ENCODE measurements around the gene P4HB.

Gene P4HB

DNA sequence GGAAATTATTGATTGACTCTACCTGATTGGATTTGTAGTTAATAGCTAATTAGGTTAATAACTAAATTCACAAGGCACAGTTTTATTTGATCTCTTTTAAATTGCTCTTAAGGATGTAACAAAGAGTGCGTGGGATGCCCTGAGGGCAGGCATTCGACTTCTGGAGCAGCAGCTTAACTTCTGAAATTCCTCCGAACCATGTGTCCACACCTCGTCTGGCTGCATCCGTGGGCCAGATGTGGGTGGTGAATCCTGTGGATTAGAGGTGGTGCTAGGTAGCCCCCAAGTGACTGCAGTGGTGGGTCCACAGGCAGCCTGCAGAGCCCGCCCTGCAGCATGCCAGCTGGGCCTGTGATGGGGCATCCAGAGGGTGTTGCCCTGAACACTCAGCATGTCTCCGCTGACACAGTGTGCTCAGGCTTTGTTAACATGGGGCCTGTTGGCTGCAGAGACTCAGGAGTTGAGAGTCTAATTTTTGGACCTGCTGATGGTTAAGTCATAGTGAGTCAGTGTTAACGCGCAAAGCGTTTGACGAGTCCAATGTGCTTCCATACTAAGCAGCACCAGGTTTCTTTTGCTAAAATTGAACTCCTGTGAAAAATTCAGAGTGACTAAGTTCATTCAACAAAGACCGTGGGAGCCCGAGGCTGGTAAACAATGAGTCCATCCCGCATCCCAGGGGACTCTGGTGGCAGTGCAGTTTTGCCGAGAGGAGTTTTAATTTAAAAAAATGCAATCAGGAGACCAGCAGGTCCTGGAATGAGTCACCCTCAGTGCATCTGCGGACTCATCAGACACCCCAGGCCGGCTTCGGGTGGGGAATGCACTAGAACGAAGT, 37.9 kb upstream of the P4HB start:
- no peak for DNase-seq (ENCODE audit: low spot score)

DNA sequence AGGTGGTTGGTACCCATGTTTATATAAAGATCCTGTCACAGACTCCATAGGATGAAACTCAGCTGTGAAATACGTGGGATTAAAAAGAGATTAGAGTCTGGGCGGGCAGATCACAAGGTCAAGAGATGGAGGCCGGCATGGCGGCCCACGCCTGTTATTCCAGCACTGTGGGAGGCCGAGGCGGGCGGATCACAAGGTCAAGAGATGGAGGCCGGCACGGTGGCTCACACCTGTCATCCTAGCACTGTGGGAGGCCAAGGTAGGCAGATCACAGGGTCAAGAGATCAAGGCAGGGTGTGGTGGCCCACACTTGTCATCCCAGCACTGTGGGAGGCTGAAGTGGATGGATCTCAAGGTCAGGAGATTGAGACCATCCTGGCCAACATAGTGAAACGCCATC, 35.1 kb upstream of the P4HB start:
- DNase-seq (ENCODE audit: low spot score): no peak

DNA sequence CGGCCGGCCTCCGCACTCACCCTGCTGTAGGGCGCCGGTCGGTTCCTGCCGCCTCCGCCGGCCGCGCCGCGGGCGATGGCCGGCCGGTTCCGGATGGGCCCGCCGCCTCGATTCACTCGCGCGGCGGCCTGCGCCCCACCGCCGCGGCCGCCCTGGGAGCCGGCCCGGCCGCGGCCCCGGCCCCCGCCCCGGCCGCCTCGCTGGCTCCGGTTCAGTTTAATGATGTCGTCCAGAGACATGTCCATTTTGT, 30.9 kb upstream of the P4HB start:
- DNase-seq (ENCODE audit: low spot score): no peak

DNA sequence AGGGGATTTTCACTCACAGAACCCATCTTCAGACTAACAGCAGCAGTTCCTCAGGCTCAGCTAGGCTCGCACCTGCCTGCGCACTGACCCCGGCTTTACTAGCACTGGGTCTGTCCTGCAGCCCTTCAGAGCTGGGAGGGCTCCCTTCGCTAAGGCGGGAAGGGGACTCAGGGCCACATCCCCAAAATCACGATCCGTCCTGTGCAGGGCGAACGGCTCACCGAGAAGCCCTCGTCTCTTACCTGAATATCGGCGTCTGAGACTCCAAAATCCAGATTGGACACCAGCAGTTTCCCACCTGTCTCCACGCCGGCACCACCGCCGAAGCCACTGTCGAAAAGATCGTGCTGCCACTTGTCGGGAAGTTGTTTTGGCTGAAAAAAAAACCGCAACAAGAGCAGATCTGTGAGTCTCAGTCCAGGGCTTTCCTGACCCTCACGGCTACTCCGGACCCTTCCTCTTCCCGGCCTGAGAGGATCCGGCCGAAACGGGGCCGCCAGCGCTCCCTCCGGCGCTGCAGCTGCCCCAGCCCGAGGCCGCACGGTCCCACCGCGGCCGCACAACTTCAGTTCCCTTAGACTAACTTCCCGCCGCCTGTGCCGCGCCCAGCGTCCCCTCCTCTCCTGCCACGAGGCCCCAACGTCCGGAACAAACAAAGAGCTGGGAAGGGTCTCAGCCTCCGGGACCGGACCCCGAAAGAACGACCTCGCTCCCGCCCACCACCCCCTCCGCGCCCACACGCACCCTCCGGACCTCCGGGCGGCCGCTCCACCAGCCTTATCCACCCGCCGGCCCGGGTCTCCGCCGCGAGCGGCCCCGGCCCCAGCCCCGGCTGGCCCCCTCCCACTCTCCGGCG, 30.3 kb upstream of the P4HB start:
- no peak for DNase-seq (ENCODE audit: low spot score)

DNA sequence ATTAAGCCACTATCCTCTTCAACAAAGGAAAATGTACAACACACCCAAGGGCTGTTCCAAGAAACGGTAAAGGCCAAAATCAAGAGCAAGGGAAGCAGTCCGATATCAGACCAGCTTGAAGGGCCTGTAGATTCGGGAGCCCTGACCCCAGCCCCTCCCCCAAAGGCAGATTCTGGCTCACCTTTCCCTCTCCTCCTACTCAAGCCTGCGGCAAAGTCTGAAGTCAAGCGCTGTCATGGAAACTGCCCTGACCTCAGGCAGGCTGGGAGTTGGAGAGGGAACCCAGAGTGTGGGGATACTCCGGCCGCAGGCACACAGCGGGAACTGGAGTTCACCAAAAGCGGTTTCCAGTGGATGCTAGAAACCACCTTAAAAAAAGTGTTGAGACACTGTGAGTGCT, 29.3 kb upstream of the P4HB start:
- DNase-seq (ENCODE audit: low spot score): no peak

DNA sequence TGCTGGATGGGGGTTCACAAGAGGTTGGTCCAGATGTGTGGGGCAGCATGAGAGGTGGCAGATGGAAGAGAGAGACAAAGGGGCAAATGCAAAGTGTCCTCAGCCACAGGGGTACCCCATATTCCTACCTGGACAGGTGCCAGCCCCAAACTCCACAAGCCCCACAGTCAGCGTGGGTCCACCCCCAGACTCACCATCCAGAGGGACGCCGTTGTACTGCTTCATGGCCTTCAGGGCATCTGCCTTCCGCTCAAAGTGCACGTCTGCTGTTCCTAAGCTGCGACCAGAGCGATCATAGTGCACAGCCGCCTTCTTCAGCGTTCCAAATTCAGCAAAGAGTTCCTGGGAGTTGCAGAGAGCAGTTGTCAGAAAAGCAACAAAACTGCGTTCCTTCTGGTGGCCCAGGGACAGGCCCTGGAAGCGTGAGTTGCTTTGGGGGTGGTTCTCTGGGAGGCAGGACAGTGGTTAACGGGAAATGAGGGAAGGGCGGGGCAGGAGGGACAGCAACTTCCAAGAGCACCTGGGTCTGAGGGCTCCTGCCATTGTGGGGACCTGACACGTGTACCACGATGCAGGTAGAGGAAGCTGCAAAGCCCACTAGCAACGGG, 28.8 kb upstream of the P4HB start:
- no peak for DNase-seq (ENCODE audit: low spot score)

DNA sequence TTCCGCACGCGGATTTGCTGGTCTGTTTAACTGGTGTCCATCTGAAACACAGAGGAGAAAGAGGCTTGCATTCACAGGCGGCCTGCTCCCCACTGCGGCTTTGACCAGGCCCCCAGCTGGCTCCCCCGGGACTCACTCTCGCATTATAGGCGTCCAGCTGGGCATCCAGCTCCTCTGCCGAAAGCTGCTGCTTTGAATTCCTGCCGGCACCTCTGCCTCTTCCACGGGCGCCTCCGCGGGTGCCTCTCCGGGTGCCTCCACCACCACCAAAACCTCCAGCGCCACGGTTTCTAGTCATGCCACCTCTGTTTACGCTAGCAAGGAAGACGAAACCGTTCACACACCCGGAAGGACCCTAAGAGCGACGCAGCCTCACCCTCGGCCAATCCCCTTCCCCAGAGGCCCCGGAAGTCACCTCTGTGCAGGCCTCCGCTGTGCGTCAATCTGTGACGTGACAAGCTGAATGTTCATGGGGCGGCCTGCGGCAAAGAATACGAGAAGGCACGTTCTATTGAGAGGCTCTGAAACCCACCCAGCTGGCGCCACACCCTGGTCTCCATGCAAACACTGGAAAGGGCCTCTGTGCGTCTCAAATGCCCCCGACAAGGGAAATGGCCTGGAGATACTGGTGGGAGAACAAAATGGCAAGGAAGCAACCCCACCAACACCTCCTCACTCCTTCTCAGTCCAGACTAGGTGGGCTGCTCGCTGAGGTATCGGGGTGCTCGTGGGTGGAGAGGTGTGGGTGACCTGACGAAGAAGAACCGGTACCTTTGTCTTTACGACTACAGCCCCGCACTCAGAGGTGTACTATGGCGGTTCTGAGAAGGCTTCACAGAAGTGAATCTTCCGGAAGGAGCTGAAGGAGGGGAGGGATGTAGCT, 28.0 kb upstream of the P4HB start:
- DNase-seq (ENCODE audit: low spot score): no peak

DNA sequence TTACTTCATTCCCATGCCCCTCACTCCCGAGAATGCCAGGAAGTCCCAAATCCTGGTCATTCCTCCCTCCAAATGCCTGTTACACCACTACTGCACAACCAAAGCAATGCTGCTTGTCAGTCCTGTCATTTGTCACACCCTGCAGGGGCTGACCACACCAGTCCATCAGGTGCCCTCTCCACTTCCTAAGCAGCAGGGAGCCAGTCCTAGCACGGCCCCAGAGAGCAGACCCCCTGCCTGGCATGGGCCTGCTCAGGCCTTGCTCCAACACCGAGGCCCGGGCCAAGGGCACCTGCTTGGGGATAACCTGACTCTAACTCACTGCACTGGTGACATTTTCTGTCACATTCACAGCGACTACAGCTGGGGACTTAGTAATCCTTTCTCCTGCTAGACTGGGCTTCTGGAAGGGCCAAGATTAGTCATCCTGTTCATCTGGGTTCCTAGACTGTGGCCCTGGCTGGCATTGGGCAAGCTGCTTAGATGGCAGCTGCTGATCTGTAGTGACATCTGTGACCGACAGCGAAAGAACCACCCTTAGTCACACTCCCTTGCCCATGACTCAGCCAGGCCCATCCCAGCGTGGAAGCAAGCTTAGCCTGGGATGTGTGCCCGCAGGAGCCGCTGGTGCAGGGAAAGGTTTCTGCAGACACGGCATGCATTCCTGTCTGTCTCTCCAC, 25.7 kb upstream of the P4HB start:
- peak; percentile 97 for DNase-seq (ENCODE audit: low spot score)

DNA sequence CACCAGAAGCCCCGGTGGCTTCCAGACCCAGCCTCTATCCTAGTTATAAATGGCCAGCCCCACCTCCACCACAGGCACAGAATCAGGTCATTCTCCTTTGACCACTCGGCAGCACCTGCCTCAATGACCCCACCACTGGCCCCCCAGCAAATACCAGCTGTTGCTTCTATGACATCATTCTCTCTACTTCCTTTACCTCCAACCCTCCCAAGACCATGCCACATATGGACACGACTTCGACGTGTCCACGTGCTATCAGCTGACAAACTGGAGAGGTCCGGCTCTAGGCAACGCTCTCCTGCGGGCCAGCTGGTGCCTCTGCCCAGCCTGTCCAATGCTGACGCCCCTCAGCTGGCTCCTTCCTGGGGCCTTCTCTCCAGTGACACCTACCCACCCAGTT, 25.1 kb upstream of the P4HB start:
- DNase-seq (ENCODE audit: low spot score): no peak

DNA sequence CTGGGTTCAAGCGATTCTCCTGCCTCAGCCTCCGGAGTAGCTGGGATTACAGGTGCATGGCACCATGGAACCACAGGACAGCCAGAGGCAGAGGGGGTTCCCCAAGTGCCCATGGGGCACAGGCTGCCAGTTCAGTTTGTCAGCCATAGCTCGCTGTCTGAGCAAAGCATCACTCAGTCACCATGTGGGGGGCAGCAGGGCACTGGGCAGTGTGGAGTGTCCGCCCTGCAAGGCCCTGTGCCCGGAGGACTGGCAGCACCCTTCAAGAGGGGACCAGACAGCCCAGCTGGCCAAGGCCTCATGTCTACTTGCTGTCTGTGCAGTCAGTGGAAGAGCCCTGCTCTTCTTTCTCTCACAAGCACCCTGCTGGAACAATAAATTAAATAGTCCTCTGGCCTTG, 24.6 kb upstream of the P4HB start:
- no peak for DNase-seq (ENCODE audit: low spot score)

DNA sequence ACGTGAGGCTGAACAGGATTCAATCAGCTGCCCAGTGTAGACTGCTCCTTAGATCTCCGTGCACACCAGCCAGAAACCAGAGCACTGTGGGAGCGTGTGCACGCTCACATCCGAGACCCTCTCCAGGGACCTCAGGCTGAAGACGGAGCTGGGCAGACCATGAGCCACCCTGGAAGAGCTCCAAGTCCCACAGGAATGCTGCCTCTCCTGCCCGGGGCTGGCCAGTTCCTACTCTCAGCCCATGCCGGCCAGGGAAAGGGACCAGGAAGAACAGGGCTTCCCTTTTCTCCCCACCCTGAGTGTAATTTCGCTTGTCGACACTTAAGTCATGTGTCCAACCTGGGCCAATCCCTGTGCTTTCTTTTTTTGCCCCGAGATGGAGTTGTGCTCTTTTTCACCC, 24.2 kb upstream of the P4HB start:
- no peak for DNase-seq (ENCODE audit: low spot score)

DNA sequence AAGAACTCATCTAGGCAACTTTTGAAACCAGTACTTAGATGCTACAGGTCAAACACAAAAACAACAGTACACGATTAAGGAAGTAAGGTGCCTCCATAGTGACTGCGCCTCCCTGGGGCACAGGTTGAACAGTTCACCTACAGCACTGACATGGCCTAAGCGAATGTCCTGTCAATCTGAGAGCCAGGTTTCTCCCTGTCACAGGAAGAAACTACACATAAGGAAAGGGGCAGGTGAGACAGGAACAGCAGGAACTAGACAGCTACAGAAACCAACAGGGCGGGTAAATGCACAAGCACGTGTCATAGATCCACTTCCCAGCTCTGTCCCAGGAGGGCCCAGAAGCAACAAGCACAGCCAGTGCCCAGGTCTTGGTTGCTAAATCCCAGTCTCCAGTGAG, 18.8 kb upstream of the P4HB start:
- DNase-seq (ENCODE audit: low spot score): no peak

DNA sequence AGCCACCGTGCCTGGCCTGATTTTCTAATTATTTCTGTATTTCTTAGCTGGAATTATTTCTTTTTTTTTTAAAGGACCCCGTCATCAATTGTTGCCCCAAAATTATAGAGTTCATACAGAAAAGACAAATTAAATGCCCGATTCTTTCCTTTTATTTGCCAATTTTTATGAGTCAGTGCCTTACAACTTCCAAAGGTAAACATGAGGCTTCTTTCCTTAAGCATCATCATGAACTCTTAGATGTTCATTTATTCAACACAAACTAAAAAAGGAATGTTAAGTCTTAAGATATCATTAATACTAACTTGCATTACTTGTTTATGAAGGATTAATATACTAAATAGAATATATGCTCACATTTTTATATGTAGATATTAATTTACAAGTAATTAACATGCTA, 18.0 kb upstream of the P4HB start:
- no peak for DNase-seq (ENCODE audit: low spot score)

DNA sequence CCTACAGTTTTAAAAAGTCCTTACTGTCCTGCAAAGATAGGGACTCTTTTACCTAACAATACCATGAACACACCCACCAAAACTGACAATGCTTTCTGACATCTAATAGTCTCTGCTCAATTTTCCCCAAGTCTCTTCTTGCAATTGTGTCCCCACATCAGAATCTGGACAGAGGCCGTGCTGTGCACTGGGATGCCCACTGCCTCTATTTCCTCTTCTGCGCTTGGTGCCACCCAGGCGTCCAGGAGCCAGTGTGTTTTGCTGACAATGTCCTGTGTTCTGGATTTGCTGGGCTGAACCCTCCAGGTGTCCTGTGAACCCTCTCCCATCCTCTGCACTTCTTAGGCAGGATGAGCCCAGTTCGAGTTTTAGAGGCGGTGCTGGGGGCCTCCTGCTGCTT, 17.2 kb upstream of the P4HB start:
- no peak for DNase-seq (ENCODE audit: low spot score)

DNA sequence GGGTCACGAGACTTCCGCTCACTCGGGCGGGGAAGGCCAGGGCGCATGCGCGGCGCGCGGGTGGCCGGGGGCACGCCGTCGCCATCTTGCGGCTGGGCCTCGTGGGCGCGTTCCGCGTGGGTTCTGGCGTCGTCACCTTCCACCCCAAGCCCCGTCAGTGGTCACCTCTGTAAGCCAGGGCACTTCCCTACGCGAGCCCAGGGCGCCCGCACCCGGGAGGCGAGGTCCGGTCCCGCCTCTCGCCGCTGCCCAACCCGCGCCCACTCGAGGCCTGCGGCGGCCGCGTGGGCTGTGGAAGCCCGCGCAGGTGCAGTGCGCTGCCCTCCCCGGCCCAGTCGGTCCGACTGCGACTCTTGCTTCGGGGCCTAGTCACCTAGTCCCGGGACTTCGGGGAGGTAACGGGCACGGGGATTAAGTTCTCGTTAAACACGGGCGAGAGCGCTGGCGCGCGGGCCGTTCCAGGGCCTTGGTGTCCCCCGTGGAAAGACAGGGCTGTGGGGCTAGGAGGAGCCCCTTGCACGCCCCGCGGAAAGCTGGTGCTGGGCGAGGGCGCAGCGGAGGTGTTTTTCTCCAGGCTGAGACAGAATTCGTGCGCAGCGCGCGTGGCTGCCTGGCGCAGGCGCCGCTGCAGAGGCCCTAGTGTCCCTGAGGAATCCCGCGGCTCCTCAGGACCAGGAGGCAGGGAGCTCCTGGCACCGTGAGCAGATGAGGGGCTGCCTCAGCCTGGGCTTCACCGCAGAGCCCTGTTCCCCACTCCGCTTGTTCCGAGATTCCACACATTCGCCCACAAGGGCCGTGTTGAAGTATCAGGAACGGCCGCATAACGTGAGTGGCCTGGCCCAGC, 11.3 kb upstream of the P4HB start:
- DNase-seq (ENCODE audit: low spot score): peak; percentile 91

DNA sequence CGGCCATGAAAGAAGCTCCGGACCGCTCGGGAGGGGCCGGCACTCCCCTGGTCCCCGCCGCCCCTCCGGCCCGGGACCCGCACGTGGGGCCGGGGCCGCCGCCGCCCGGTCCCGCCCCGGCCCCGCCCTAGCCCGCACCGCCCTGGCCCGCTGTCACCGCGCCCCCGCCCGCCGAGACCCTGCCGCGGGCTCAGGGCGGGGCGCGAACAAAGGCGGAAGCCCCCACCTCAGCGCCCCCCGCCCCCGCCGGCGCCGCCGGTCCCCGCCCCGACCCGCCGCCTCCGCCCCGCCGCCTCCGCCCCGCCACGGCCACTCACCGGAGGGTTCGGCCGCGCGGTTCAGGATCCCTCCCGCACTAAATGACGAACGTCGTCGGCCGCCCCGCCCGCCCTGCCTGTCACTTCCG, 10.6 kb upstream of the P4HB start, which contains the start of gene ARHGDIA:
TSS of gene ARHGDIA (minus strand) at position 357 of the 406 bp plus-strand sequence. CDS start 1,407 bp downstream, outside the sequence.
- DNase-seq (ENCODE audit: low spot score): no peak

DNA sequence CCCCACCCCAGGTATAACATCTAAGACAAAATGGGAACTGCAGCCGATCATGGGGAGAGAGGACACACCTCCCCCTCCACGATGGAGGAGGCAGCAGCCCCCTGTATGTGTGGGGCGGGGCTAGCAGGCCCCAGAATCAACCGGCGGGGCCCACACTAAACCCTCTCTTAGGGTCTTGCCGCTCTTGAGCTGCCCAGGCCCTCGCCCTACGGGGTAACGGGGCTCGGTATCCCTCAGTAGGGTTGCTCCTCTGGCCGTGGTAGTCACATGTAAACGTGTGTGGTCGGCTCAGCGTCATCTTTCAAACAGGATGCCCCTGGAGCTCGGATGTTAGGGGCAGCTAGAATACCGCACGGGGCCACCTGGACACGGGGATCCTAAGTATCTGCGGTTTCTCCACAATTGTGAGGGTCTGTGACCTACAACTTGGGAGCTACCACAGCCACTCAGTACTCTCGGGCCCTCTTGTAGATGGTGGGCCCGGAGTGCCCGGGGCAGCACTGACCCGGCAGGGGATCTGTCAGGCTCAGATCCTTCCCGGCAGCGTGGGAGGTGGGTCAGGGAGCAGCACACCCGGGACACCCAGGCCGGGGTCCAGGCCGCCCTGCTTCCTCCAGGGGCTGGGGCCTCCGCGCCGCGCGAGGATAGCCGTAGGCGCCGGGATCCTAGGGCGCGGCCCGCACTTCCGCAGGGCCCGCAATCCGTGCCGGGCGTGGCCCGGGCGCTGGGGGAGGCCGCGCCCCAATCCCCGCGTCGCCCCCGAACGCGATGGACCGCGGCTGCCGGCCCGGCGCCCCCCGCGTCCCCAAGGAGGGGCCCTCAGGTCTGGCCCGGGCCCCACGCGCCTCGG, 10.0 kb upstream of the P4HB start:
- peak; percentile 56 for DNase-seq (ENCODE audit: low spot score)

DNA sequence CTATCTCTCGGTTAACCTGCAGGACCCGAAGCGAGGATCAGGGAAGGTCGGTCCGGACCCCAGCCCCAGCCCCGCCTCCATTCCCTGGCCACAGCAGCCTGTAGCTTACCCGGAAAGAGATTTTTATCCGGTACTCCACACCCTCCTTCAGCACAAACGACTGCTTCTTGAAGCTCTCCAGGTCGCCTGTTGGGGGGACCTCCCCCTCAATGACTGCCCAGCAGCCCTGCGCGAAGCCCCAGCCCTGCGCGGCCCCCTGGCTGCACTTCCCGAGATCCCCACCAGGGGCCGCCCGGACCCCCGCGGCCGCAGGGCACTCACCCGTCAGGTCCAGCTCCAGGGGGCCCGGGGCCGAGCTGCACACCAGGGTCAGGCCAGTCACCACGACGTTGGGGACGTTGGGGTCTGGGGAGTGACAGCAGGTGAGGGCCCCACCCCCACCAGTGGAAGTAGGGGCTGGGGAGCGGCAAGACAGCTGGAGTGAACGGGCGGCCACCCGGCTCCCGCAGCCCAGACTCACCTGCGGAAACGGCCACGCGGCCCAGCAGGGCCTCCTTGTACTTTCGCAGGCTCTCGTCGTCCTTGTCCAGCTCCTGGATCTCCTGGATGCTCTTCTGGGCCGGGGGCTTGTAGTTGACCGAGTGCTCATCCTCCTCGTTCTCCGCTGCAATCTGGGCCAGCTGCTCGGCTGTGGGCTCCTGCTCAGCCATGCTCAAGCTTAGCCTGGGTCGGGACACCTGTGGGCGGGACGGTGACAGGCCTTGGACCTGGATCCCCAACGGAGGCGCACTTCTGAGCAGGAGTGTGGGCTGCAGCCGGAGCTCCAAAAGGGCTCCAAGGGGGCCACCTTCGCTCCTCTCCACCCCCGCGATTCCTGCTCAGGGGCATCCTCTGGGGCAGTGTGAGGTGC, 9.1 kb upstream of the P4HB start:
- DNase-seq (ENCODE audit: low spot score): peak; percentile 38

All from kidney tubule cell (primary cell).